ENCODE results near the gene NKD2.
"Not testable (repeated sequence)": the region's sequence is repeated elsewhere in the genome, so short reads cannot be mapped to it uniquely, and the experiment has no call there.

The NKD2 gene

GRCh38 chr5:1058988-1059883, 50.6 kb downstream of the NKD2 start:
- no peaks in the 10 kb centered on the region for H3K79me2 ChIP-seq (ENCODE audit: insufficient read depth, low read length)
- no peak overlapping the region for H3K9ac ChIP-seq (ENCODE audit: low read length)
- H3F3A ChIP-seq (ENCODE audit: insufficient read depth), result no peaks in the 10 kb centered on the region
- H4K20me1 ChIP-seq (ENCODE audit: low read depth, low read length), result no peaks in the 10 kb centered on the region
- no peak overlapping the region for H3K4me2 ChIP-seq (ENCODE audit: low read depth, low read length, poor library complexity, severe bottlenecking)
- no peaks in the 10 kb centered on the region for H3K9me2 ChIP-seq (replicated peaks; ENCODE audit: insufficient read depth, low read length)
- no peaks in the 10 kb centered on the region for H3K36me3 ChIP-seq (ENCODE audit: low read length)
- H3K4me3 ChIP-seq (ENCODE audit: insufficient read depth, low read length, poor library complexity, severe bottlenecking), result no peak overlapping the region
- no peak for TF ChIP-seq EZH2phosphoT487 (conservative IDR thresholded peaks at IDR 0.05; ENCODE audit: low read length)
- TF ChIP-seq CTCF (IDR thresholded peaks at IDR 0.05; ENCODE audit: insufficient read depth, low read length, poor library complexity, severe bottlenecking), result no peak
- H2AFZ ChIP-seq (ENCODE audit: low read depth, low read length, severe bottlenecking), result no peak overlapping the region
- no peak overlapping the region for H3K27ac ChIP-seq (ENCODE audit: low read depth, low read length)
- no peaks in the 10 kb centered on the region for H3K27me3 ChIP-seq (ENCODE audit: low read length)
- H3K9me3 ChIP-seq (ENCODE audit: insufficient read depth, low read length), result no peaks in the 10 kb centered on the region

GRCh38 chr5:1059884-1060263, 51.3 kb downstream of the NKD2 start:
- TF ChIP-seq EZH2phosphoT487 (conservative IDR thresholded peaks at IDR 0.05; ENCODE audit: low read length) (no peak), CTCF (IDR thresholded peaks at IDR 0.05; ENCODE audit: insufficient read depth, low read length, poor library complexity, severe bottlenecking) (no peak)
- no peaks in the 10 kb centered on the region for H3K27me3 ChIP-seq (ENCODE audit: low read length)
- H3K4me3 ChIP-seq (ENCODE audit: insufficient read depth, low read length, poor library complexity, severe bottlenecking), result no peak overlapping the region
- H3K9ac ChIP-seq (ENCODE audit: low read length), result no peak overlapping the region
- H3K79me2 ChIP-seq (ENCODE audit: insufficient read depth, low read length), result no peaks in the 10 kb centered on the region
- no peak overlapping the region for H3K4me2 ChIP-seq (ENCODE audit: low read depth, low read length, poor library complexity, severe bottlenecking)
- no peaks in the 10 kb centered on the region for H3K9me2 ChIP-seq (replicated peaks; ENCODE audit: insufficient read depth, low read length)
- no peaks in the 10 kb centered on the region for H3K36me3 ChIP-seq (ENCODE audit: low read length)
- no peak overlapping the region for H2AFZ ChIP-seq (ENCODE audit: low read depth, low read length, severe bottlenecking)
- H3K27ac ChIP-seq (ENCODE audit: low read depth, low read length), result no peak overlapping the region
- no peaks in the 10 kb centered on the region for H3F3A ChIP-seq (ENCODE audit: insufficient read depth)
- no peaks in the 10 kb centered on the region for H3K9me3 ChIP-seq (ENCODE audit: insufficient read depth, low read length)
- no peaks in the 10 kb centered on the region for H4K20me1 ChIP-seq (ENCODE audit: low read depth, low read length)

GRCh38 chr5:1060535-1060981, 52.0 kb downstream of the NKD2 start:
- Histone ChIP-seq H3K36me3 (ENCODE audit: low read length) (no peaks in the 10 kb centered on the region), H3K79me2 (ENCODE audit: insufficient read depth, low read length) (no peaks in the 10 kb centered on the region), H2AFZ (ENCODE audit: low read depth, low read length, severe bottlenecking) (no peak overlapping the region), H3K9me3 (ENCODE audit: insufficient read depth, low read length) (no peaks in the 10 kb centered on the region), H3F3A (ENCODE audit: insufficient read depth) (no peaks in the 10 kb centered on the region), H3K27me3 (ENCODE audit: low read length) (no peaks in the 10 kb centered on the region), H4K20me1 (ENCODE audit: low read depth, low read length) (no peaks in the 10 kb centered on the region), H3K4me2 (ENCODE audit: low read depth, low read length, poor library complexity, severe bottlenecking) (no peak overlapping the region), H3K4me3 (ENCODE audit: insufficient read depth, low read length, poor library complexity, severe bottlenecking) (no peak overlapping the region), H3K27ac (ENCODE audit: low read depth, low read length) (no peak overlapping the region), H3K9me2 (replicated peaks; ENCODE audit: insufficient read depth, low read length) (no peaks in the 10 kb centered on the region), H3K9ac (ENCODE audit: low read length) (no peak overlapping the region)
- TF ChIP-seq EZH2phosphoT487 (conservative IDR thresholded peaks at IDR 0.05; ENCODE audit: low read length) (no peak), CTCF (IDR thresholded peaks at IDR 0.05; ENCODE audit: insufficient read depth, low read length, poor library complexity, severe bottlenecking) (no peak)

GRCh38 chr5:1061292-1061691, 52.7 kb downstream of the NKD2 start:
- not testable (repeated sequence) for H3K27ac ChIP-seq (ENCODE audit: low read depth, low read length); H3K27me3 ChIP-seq (ENCODE audit: low read length); H3K9me2 ChIP-seq (replicated peaks; ENCODE audit: insufficient read depth, low read length); H3K4me3 ChIP-seq (ENCODE audit: insufficient read depth, low read length, poor library complexity, severe bottlenecking); H4K20me1 ChIP-seq (ENCODE audit: low read depth, low read length); H3K4me2 ChIP-seq (ENCODE audit: low read depth, low read length, poor library complexity, severe bottlenecking); H3K36me3 ChIP-seq (ENCODE audit: low read length); H3K79me2 ChIP-seq (ENCODE audit: insufficient read depth, low read length); H2AFZ ChIP-seq (ENCODE audit: low read depth, low read length, severe bottlenecking); H3F3A ChIP-seq (ENCODE audit: insufficient read depth); H3K9me3 ChIP-seq (ENCODE audit: insufficient read depth, low read length); H3K9ac ChIP-seq (ENCODE audit: low read length)
